CD14-positive monocyte (primary cell): ENCODE results near the gene PTPRN2. TPM values are rescaled to one million over a fixed set of nuclear protein-coding genes. Genes with fewer than 3 reads are reported as not detected.

Experiments used
- DNase-seq, 3 donors: peaks; one replicate each; pipeline ENCODE4 v3.0.0-alpha.2; 2011 to 2022
- H2AFZ ChIP-seq: 2 replicates; pipeline ENCODE4 v1.6.0; 2012; ENCODE audit warnings: mild to moderate bottlenecking, low read depth, low read length, inconsistent platforms; ENCODE audit not compliant: insufficient read depth, poor library complexity, severe bottlenecking
- H3K27ac ChIP-seq, 2 donors: 1 replicate in 1 of 2; 2 replicates in 1 of 2; pipeline ENCODE4 v1.5.1; 2012 to 2013; ENCODE audit warnings: low read length in 2 of 2, control low read depth in 1 of 2, inconsistent platforms in 1 of 2, low read depth in 1 of 2, mild to moderate bottlenecking in 1 of 2
- H3K27me3 ChIP-seq, 2 donors: one replicate each; pipeline versions ENCODE4 v1.6.0 to v1.6.1; 2011 to 2013; ENCODE audit warnings: low read length in 2 of 2; ENCODE audit not compliant: control insufficient read depth in 2 of 2, insufficient read depth in 2 of 2
- H3K36me3 ChIP-seq, 2 donors: replicated peaks in 1 of 2; 1 replicate in 1 of 2; 2 replicates in 1 of 2; pipeline versions ENCODE4 v1.5.1 to v1.6.1; 2012 to 2013; ENCODE audit warnings: low read length in 2 of 2, control low read depth in 1 of 2, inconsistent platforms in 1 of 2, mild to moderate bottlenecking in 1 of 2; ENCODE audit not compliant: insufficient read depth in 2 of 2, control insufficient read depth in 1 of 2
- H3K4me1 ChIP-seq, 2 donors: 1 replicate in 1 of 2; 2 replicates in 1 of 2; pipeline versions ENCODE4 v1.5.1 to v1.6.1; 2012 to 2013; ENCODE audit warnings: low read length in 2 of 2, control low read depth in 1 of 2, inconsistent platforms in 1 of 2, mild to moderate bottlenecking in 1 of 2, moderate library complexity in 1 of 2; ENCODE audit not compliant: insufficient read depth in 2 of 2, control insufficient read depth in 1 of 2
- H3K4me2 ChIP-seq: replicated peaks from 2 replicates; pipeline ENCODE3; 2012; ENCODE audit warnings: low read length, moderate library complexity, mild to moderate bottlenecking; ENCODE audit not compliant: poor library complexity, severe bottlenecking; ENCODE audit errors: extremely low read depth
- H3K4me3 ChIP-seq, 3 experiments: fragments of 200-600 bp in 1 of 3; sonication (generic) in 1 of 3; replicated peaks in 1 of 3; 1 replicate in 2 of 3; 2 replicates in 1 of 3; pipeline ENCODE4 v1.5.1; 2011 to 2013; ENCODE audit warnings: low read length in 3 of 3, mild to moderate bottlenecking in 3 of 3, control low read depth in 2 of 3, low read depth in 2 of 3, inconsistent platforms in 1 of 3, moderate library complexity in 1 of 3
- H3K79me2 ChIP-seq: 2 replicates; pipeline ENCODE4 v1.6.0; 2012; ENCODE audit warnings: mild to moderate bottlenecking, control low read depth, inconsistent platforms, low read length, moderate library complexity; ENCODE audit not compliant: insufficient read depth
- H3K9ac ChIP-seq: 2 replicates; pipeline ENCODE4 v1.6.0; 2017; ENCODE audit warnings: low read length, mild to moderate bottlenecking; ENCODE audit not compliant: insufficient read depth, poor library complexity, severe bottlenecking
- H3K9me3 ChIP-seq, 2 donors: replicated peaks in 1 of 2; 1 replicate in 1 of 2; 2 replicates in 1 of 2; pipeline versions ENCODE4 v1.5.1 to v1.6.1; 2012 to 2013; ENCODE audit warnings: low read length in 2 of 2, control low read depth in 1 of 2; ENCODE audit not compliant: control insufficient read depth in 1 of 2, insufficient read depth in 1 of 2
- H4K20me1 ChIP-seq: 2 replicates; pipeline ENCODE4 v1.6.0; 2012; ENCODE audit warnings: mild to moderate bottlenecking, low read length, control low read depth, moderate library complexity; ENCODE audit not compliant: insufficient read depth
- H3K27ac Mint-ChIP-seq, 7 donors: one replicate each; pipeline ENCODE4 v1.8.0; 2020; ENCODE audit warnings: mild to moderate bottlenecking in 7 of 7, mixed read lengths in 7 of 7, moderate library complexity in 6 of 7, inconsistent platforms in 2 of 7
- H3K27me3 Mint-ChIP-seq, 3 donors: one replicate each; pipeline ENCODE4 v1.8.0; 2021 to 2022; ENCODE audit warnings: low read depth in 3 of 3, mild to moderate bottlenecking in 3 of 3, mixed read lengths in 3 of 3, moderate library complexity in 3 of 3, inconsistent platforms in 1 of 3
- H3K36me3 Mint-ChIP-seq, 2 donors: one replicate each; pipeline ENCODE4 v1.8.0; 2020; ENCODE audit warnings: mixed read lengths in 2 of 2, inconsistent platforms in 1 of 2, mild to moderate bottlenecking in 1 of 2
- H3K4me1 Mint-ChIP-seq: one replicate; pipeline ENCODE4 v1.8.0; 2020; ENCODE audit warnings: mild to moderate bottlenecking, mixed read lengths
- H3K4me3 Mint-ChIP-seq, 2 donors: one replicate each; pipeline ENCODE4 v1.8.0; 2020; ENCODE audit warnings: mild to moderate bottlenecking in 2 of 2, mixed read lengths in 2 of 2, moderate library complexity in 1 of 2
- H3K9me3 Mint-ChIP-seq, 7 donors: one replicate each; pipeline ENCODE4 v1.8.0; 2020 to 2022; ENCODE audit warnings: mixed read lengths in 7 of 7, mild to moderate bottlenecking in 6 of 7, moderate library complexity in 6 of 7, inconsistent platforms in 2 of 7
- WGBS: methylation state at CpG from one replicate; pipeline ENCODE4 v1.1.5; 2013; ENCODE audit warnings: missing lambda C conversion rate; ENCODE audit not compliant: insufficient coverage; 5-methylcytosine and 5-hydroxymethylcytosine counted together
- intact Hi-C, 2 donors: fragments of 100-400 bp; cut with micrococcal nuclease; formaldehyde crosslinking; loops; one replicate each; pipeline versions ENCODE4 v1.15.0 to v1.15.1; 2023
- polyA plus RNA-seq, 3 donors: library from polyadenylated mRNA; depleted of rRNA in 1 of 3; unstranded in 2 of 3; stranded (reverse) in 1 of 3; fragments of 300-500 nt in 2 of 3; fragments of >200 nt in 1 of 3; fragmentation: Illumina TruSeq in 2 of 3; gene quantifications; 1 replicate in 2 of 3; 2 replicates in 1 of 3; pipeline ENCODE4 v1.2.3, GENCODE V29; 2012 to 2021
- TF ChIP-seq, protein P1 (sequence below): fragments of 200-600 bp; IDR thresholded peaks from one replicate; pipeline ENCODE4 v1.8.0; 2022; ENCODE audit warnings: antibody characterized with exemption, mild to moderate bottlenecking

PTPRN2 gene
- polyA plus RNA-seq, 3 donors = 0.25 to 1.4 (median 0.97) TPM

DNA sequence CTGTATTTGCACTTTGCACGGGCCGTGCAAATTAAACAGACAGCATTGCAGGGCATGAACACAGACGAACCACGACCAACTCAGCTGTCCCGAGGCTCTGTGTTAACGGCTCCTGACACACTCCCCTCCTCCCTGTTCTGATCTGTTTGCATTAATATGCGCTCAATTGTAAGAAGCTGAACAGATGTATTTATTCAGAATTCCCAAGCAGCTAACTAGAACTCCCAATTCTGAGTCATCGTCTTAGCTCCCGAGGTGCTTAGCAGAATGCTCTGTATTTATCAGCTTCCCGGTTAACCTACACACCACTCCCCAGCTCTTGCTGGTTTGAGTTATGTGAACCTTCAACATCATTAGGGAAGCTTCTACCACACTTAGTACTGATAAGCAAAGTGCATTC, 286.4 kb downstream of the PTPRN2 start:
- no peaks in the 10 kb centered on the region for H4K20me1 ChIP-seq
- H3K4me3 ChIP-seq = no peak overlapping the region
- H3K4me2 ChIP-seq = no peak overlapping the region
- DNase-seq = no peak
- H3K27ac Mint-ChIP-seq = no peak overlapping the region
- H3K27me3 Mint-ChIP-seq = peaks cover 1 to 2% (median 2%) of the 10 kb centered on the region in 3 donors
- no peaks in the 10 kb centered on the region for H3K27me3 ChIP-seq
- WGBS = 89% methylated on average over 8 of the region's 10 CpGs
- H3K27ac ChIP-seq = no peak overlapping the region
- TF ChIP-seq, protein P1, sequence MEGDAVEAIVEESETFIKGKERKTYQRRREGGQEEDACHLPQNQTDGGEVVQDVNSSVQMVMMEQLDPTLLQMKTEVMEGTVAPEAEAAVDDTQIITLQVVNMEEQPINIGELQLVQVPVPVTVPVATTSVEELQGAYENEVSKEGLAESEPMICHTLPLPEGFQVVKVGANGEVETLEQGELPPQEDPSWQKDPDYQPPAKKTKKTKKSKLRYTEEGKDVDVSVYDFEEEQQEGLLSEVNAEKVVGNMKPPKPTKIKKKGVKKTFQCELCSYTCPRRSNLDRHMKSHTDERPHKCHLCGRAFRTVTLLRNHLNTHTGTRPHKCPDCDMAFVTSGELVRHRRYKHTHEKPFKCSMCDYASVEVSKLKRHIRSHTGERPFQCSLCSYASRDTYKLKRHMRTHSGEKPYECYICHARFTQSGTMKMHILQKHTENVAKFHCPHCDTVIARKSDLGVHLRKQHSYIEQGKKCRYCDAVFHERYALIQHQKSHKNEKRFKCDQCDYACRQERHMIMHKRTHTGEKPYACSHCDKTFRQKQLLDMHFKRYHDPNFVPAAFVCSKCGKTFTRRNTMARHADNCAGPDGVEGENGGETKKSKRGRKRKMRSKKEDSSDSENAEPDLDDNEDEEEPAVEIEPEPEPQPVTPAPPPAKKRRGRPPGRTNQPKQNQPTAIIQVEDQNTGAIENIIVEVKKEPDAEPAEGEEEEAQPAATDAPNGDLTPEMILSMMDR = no peak
- peaks cover 2 to 29% (median 18%) of the 10 kb centered on the region in 7 donors for H3K9me3 Mint-ChIP-seq
- H3K36me3 ChIP-seq = no peaks in the 10 kb centered on the region
- no peaks in the 10 kb centered on the region for H3K79me2 ChIP-seq
- peaks cover 3 to 27% of the 10 kb centered on the region in 2 donors for H3K9me3 ChIP-seq
- H3K36me3 Mint-ChIP-seq = no peaks in the 10 kb centered on the region
- no peaks in the 10 kb centered on the region for H3K4me1 ChIP-seq
- H3K9ac ChIP-seq = no peak overlapping the region
- intact Hi-C loops = no loop called here
- no peaks in the 10 kb centered on the region for H3K4me1 Mint-ChIP-seq
- no peak overlapping the region for H2AFZ ChIP-seq
- H3K4me3 Mint-ChIP-seq = no peak overlapping the region

DNA sequence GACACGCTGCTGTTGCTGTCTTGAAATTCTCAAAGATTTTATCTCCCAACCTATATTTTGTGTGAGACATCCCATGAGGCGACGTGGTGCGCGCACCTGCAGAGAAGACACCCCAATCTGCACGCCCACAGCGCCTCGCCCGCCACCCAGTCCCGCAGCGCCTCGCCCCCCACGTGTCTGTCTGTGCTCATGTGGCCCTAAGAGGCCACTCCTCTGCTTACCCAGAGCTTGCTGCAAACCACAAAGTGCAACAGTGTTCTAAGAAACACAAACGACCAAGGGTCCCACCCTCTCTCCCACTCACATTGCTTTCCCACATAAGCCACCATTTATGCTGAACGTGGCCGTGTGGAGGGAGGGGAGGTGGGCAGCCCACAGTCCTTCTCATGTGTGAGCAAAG, 287.2 kb downstream of the PTPRN2 start:
- Histone ChIP-seq H3K4me2 (no peak overlapping the region), H3K27me3 (no peaks in the 10 kb centered on the region), H3K9ac (no peak overlapping the region), H3K4me3 (no peak overlapping the region), H3K27ac (no peak overlapping the region), H3K36me3 (no peaks in the 10 kb centered on the region), H3K4me1 (no peaks in the 10 kb centered on the region), H2AFZ (no peak overlapping the region), H3K9me3 (peaks cover 3 to 33% of the 10 kb centered on the region in 2 donors), H4K20me1 (no peaks in the 10 kb centered on the region), H3K79me2 (no peaks in the 10 kb centered on the region)
- Mint-ChIP-seq H3K4me3 (no peak overlapping the region), H3K27me3 (peaks cover 1 to 2% (median 2%) of the 10 kb centered on the region in 3 donors), H3K9me3 (peaks cover 7 to 33% (median 26%) of the 10 kb centered on the region in 7 donors), H3K36me3 (no peaks in the 10 kb centered on the region), H3K4me1 (no peaks in the 10 kb centered on the region), H3K27ac (no peak overlapping the region)
- TF ChIP-seq, protein P1 = no peak
- WGBS = 88% methylated on average over 14 of the region's 16 CpGs
- no peak for DNase-seq
- intact Hi-C loops = no loop called here
